Hepatocyte (in vitro differentiated cells): ENCODE measurements around the gene RPRD2.

Source experiments
- CTCF ChIP-seq: fragments of 200-600 bp; sonication (generic); IDR thresholded peaks from 2 replicates; pipeline ENCODE4 v1.5.1; 2016; ENCODE audit warnings: antibody characterized with exemption, mild to moderate bottlenecking; ENCODE audit not compliant: poor library complexity
- EZH2 ChIP-seq: fragments of 200-600 bp; sonication (generic); IDR thresholded peaks from 2 replicates; pipeline ENCODE4 v1.6.1; 2016; ENCODE audit warnings: antibody characterized with exemption, mild to moderate bottlenecking, borderline replicate concordance

DNA sequence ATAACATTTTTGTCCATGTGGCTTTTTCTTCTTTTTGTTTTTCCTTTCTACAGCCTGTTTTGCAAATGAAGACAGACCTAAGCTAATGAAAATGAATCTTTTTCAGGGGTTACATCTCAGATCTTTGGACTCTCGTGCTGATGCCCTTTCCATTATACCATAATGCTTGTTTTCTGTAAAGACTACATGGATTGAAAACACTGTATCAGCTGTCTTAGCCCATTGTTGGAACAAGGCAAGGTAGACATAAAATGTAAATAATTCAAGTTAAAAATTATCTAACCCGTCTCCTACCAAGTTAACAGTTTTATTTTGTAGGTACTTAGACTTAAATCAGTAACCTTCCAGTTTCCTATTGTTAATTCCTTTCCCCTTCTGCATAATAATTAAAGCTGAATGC lies 44.9 kb downstream of the RPRD2 start:
- TF ChIP-seq CTCF (no peak), EZH2 (no peak)
